ENCODE data around the gene ANGPTL1.

The ANGPTL1 gene

GRCh38 chr1:178916448-178917174 is 45.7 kb upstream of the ANGPTL1 start:
- TF ChIP-seq, protein P1, sequence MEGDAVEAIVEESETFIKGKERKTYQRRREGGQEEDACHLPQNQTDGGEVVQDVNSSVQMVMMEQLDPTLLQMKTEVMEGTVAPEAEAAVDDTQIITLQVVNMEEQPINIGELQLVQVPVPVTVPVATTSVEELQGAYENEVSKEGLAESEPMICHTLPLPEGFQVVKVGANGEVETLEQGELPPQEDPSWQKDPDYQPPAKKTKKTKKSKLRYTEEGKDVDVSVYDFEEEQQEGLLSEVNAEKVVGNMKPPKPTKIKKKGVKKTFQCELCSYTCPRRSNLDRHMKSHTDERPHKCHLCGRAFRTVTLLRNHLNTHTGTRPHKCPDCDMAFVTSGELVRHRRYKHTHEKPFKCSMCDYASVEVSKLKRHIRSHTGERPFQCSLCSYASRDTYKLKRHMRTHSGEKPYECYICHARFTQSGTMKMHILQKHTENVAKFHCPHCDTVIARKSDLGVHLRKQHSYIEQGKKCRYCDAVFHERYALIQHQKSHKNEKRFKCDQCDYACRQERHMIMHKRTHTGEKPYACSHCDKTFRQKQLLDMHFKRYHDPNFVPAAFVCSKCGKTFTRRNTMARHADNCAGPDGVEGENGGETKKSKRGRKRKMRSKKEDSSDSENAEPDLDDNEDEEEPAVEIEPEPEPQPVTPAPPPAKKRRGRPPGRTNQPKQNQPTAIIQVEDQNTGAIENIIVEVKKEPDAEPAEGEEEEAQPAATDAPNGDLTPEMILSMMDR (conservative IDR thresholded peaks at IDR 0.05; ENCODE audit: low read depth, low read length), result no peak
- Histone ChIP-seq H3K79me2 (ENCODE audit: insufficient read depth, low read depth) (no peaks in the 10 kb centered on the region), H3K9ac (no peak overlapping the region), H4K20me1 (ENCODE audit: insufficient read depth) (no peaks in the 10 kb centered on the region), H3K4me2 (no peak overlapping the region), H3K36me3 (ENCODE audit: insufficient read depth) (no peaks in the 10 kb centered on the region), H3K4me1 (ENCODE audit: low read depth, poor library complexity, severe bottlenecking) (peaks cover 14% of the 10 kb centered on the region), H3K4me3 (IDR thresholded peaks at IDR 0.05; ENCODE audit: insufficient read depth, low read depth, low read length) (no peak overlapping the region), H2AFZ (ENCODE audit: low read depth) (no peak overlapping the region), H3K27ac (no peak overlapping the region), H3K27me3 (ENCODE audit: insufficient read depth, low read depth) (no peaks in the 10 kb centered on the region)

GRCh38 chr1:178912597-178912996 is 41.7 kb upstream of the ANGPTL1 start:
- Histone ChIP-seq H3K36me3 (ENCODE audit: insufficient read depth) (no peaks in the 10 kb centered on the region), H3K4me1 (ENCODE audit: low read depth, poor library complexity, severe bottlenecking) (peaks cover 14% of the 10 kb centered on the region), H2AFZ (ENCODE audit: low read depth) (no peak overlapping the region), H3K4me2 (no peak overlapping the region), H4K20me1 (ENCODE audit: insufficient read depth) (no peaks in the 10 kb centered on the region), H3K27me3 (ENCODE audit: insufficient read depth, low read depth) (no peaks in the 10 kb centered on the region), H3K4me3 (IDR thresholded peaks at IDR 0.05; ENCODE audit: insufficient read depth, low read depth, low read length) (no peak overlapping the region), H3K9ac (no peak overlapping the region), H3K79me2 (ENCODE audit: insufficient read depth, low read depth) (no peaks in the 10 kb centered on the region), H3K27ac (no peak overlapping the region)
- TF ChIP-seq, protein P1 (conservative IDR thresholded peaks at IDR 0.05; ENCODE audit: low read depth, low read length), result no peak

DNA sequence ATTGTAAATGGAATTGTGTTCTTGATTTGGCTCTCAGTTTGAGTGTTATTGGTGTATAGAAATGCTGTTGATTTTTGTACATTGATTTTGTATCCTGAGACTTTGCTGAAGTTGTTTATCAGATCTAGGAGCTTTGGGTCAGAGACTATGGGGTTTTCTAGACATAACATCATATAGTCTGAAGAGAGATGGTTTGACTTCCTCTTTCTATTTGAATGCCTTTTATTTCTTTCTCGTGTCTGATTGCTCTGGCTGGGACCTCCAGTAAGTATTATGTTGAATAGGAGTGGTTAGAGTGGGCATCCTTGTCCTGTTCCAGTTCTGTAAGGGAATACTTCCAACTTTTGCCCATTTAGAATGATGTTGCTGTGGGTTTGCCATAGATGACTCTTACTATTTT is 39.1 kb upstream of the ANGPTL1 start:
- Histone ChIP-seq H2AFZ (ENCODE audit: low read depth) (no peak overlapping the region), H3K36me3 (ENCODE audit: insufficient read depth) (no peaks in the 10 kb centered on the region), H3K4me2 (no peak overlapping the region), H3K9ac (no peak overlapping the region), H4K20me1 (ENCODE audit: insufficient read depth) (no peaks in the 10 kb centered on the region), H3K79me2 (ENCODE audit: insufficient read depth, low read depth) (no peaks in the 10 kb centered on the region), H3K4me1 (ENCODE audit: low read depth, poor library complexity, severe bottlenecking) (peaks cover 7% of the 10 kb centered on the region), H3K27me3 (ENCODE audit: insufficient read depth, low read depth) (no peaks in the 10 kb centered on the region), H3K4me3 (IDR thresholded peaks at IDR 0.05; ENCODE audit: insufficient read depth, low read depth, low read length) (no peak overlapping the region), H3K27ac (no peak overlapping the region)
- TF ChIP-seq, protein P1 (conservative IDR thresholded peaks at IDR 0.05; ENCODE audit: low read depth, low read length), result no peak

DNA sequence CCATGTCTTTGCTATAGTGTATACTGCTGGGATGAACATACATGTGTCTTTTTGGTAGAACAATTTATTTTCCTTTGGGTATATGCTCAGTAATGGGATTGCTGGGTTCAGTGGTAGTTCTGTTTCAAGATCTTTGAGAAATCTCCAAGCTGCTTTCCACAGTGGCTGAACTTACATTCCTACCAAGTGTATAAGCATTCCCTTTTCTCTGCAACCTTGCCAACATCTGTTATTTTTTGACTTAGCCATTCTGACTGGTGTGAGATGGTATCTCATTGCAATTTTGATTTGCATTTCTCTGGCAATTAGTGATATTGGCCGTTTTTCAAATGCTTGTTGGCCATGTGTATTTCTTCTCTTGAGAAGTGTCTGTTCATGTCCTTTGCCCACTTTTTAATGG is 37.5 kb upstream of the ANGPTL1 start:
- no peaks in the 10 kb centered on the region for H3K27me3 ChIP-seq (ENCODE audit: insufficient read depth, low read depth)
- TF ChIP-seq, protein P1 (conservative IDR thresholded peaks at IDR 0.05; ENCODE audit: low read depth, low read length), result no peak
- no peak overlapping the region for H3K4me3 ChIP-seq (IDR thresholded peaks at IDR 0.05; ENCODE audit: insufficient read depth, low read depth, low read length)
- H3K4me2 ChIP-seq, result no peak overlapping the region
- no peaks in the 10 kb centered on the region for H3K36me3 ChIP-seq (ENCODE audit: insufficient read depth)
- no peak overlapping the region for H2AFZ ChIP-seq (ENCODE audit: low read depth)
- H3K79me2 ChIP-seq (ENCODE audit: insufficient read depth, low read depth), result no peaks in the 10 kb centered on the region
- no peak overlapping the region for H3K9ac ChIP-seq
- H3K4me1 ChIP-seq (ENCODE audit: low read depth, poor library complexity, severe bottlenecking), result no peaks in the 10 kb centered on the region
- H4K20me1 ChIP-seq (ENCODE audit: insufficient read depth), result no peaks in the 10 kb centered on the region
- no peak overlapping the region for H3K27ac ChIP-seq

Data from KMS-11 (cell line).